HepG2 (cell line): ENCODE results near the gene CDC34. TPM values are rescaled to one million over a fixed set of nuclear protein-coding genes. Genes with fewer than 3 reads are reported as not detected.

Experiments
- BATF2 ChIP-seq: sonication (generic); formaldehyde crosslinking; IDR thresholded peaks from 2 replicates; pipeline ENCODE4 v1.8.0; 2022; ENCODE audit warnings: mild to moderate bottlenecking, missing genetic modification reagents, moderate library complexity
- CEBPZ ChIP-seq: IDR thresholded peaks from 2 replicates; pipeline ENCODE4 v1.6.1; 2012; ENCODE audit warnings: low read length, improper control_type of control experiment
- HMGA1 ChIP-seq: sonication (generic); formaldehyde crosslinking; conservative IDR thresholded peaks from 2 replicates; pipeline ENCODE4 v1.4.0; 2020; ENCODE audit warnings: missing genetic modification reagents
- IKZF5 ChIP-seq: IDR thresholded peaks from 2 replicates; pipeline ENCODE4 v1.6.1; 2018; ENCODE audit warnings: missing genetic modification reagents, mild to moderate bottlenecking, missing compliant biosample characterization
- IRF9 ChIP-seq: sonication (generic); formaldehyde crosslinking; IDR thresholded peaks from 2 replicates; pipeline ENCODE4 v1.8.0; 2022; ENCODE audit warnings: missing genetic modification reagents, mild to moderate bottlenecking, borderline replicate concordance
- JARID2 ChIP-seq: sonication (generic); formaldehyde crosslinking; IDR thresholded peaks from 2 replicates; pipeline ENCODE4 v1.8.1; 2023; ENCODE audit warnings: missing genetic modification reagents, inconsistent platforms; ENCODE audit not compliant: insufficient replicate concordance
- NFE2 ChIP-seq: sonication (generic); formaldehyde crosslinking; IDR thresholded peaks from 2 replicates; pipeline ENCODE4 v1.4.0; 2020; ENCODE audit warnings: missing genetic modification reagents
- NRL ChIP-seq: sonication (generic); formaldehyde crosslinking; IDR thresholded peaks from 2 replicates; pipeline ENCODE4 v1.5.0; 2020; ENCODE audit warnings: missing genetic modification reagents, mild to moderate bottlenecking, moderate library complexity, borderline replicate concordance
- PRPF4 ChIP-seq: fragments of 200-400 bp; formaldehyde crosslinking; IDR thresholded peaks from 2 replicates; pipeline ENCODE4 v1.6.1; 2016; ENCODE audit warnings: low read length, low read depth; ENCODE audit not compliant: poor library complexity, severe bottlenecking
- SSRP1 ChIP-seq: IDR thresholded peaks from 2 replicates; pipeline ENCODE4 v1.6.1; 2016; ENCODE audit warnings: control low read depth
- ZFP62 ChIP-seq: sonication (generic); formaldehyde crosslinking; IDR thresholded peaks from 2 replicates; pipeline ENCODE4 v1.4.0; 2020; ENCODE audit warnings: missing genetic modification reagents
- ZNF251 ChIP-seq: sonication (generic); formaldehyde crosslinking; IDR thresholded peaks from 2 replicates; pipeline ENCODE4 v1.9.0; 2021; ENCODE audit warnings: mild to moderate bottlenecking, missing genetic modification reagents
- ZNF282 ChIP-seq: fragments of 450-650 bp; IDR thresholded peaks from 2 replicates; pipeline ENCODE4 v1.6.1; 2018; ENCODE audit not compliant: partially characterized antibody
- ZNF512 ChIP-seq: sonication (generic); formaldehyde crosslinking; IDR thresholded peaks from 2 replicates; pipeline ENCODE4 v1.4.0; 2020; ENCODE audit warnings: mild to moderate bottlenecking, missing genetic modification reagents
- polyA plus RNA-seq, 8 experiments: library from polyadenylated mRNA; depleted of rRNA in 3 of 8; stranded (reverse) in 7 of 8; unstranded in 1 of 8; fragments of >200 nt; fragmentation: Illumina TruSeq in 4 of 8; extraction: Trizol in 4 of 8; gene quantifications; 2 replicates each; pipeline versions ENCODE4 v1.2.1 to v1.2.3, GENCODE V29; 2011 to 2016; ENCODE audit warnings: low read depth in 4 of 8, missing spikeins in 1 of 8, mixed read lengths in 1 of 8; ENCODE audit not compliant: insufficient read depth in 1 of 8
- total RNA-seq, 5 experiments: library from RNA; depleted of rRNA; stranded (reverse); fragments of >200 nt; fragmentation: Illumina TruSeq; extraction: Trizol; gene quantifications; 2 replicates each; pipeline ENCODE4 v1.2.3, GENCODE V29; 2016; ENCODE audit warnings: low read depth in 1 of 5
- TF ChIP-seq, protein P1 (sequence below): sonication (generic); formaldehyde crosslinking; IDR thresholded peaks from 2 replicates; pipeline ENCODE4 v1.9.0; 2022; ENCODE audit warnings: low read depth, missing genetic modification reagents
- TF ChIP-seq, protein P2 (sequence below): sonication (generic); formaldehyde crosslinking; IDR thresholded peaks from 2 replicates; pipeline ENCODE4 v1.4.0; 2020; ENCODE audit warnings: missing genetic modification reagents, low read depth, mild to moderate bottlenecking, borderline replicate concordance

Gene CDC34
- total and polyA plus RNA-seq, 2 of the 13 experiments (the other 11 are each of a cell fraction or from before 2014, with no cell fraction given): 138 to 150 TPM

DNA sequence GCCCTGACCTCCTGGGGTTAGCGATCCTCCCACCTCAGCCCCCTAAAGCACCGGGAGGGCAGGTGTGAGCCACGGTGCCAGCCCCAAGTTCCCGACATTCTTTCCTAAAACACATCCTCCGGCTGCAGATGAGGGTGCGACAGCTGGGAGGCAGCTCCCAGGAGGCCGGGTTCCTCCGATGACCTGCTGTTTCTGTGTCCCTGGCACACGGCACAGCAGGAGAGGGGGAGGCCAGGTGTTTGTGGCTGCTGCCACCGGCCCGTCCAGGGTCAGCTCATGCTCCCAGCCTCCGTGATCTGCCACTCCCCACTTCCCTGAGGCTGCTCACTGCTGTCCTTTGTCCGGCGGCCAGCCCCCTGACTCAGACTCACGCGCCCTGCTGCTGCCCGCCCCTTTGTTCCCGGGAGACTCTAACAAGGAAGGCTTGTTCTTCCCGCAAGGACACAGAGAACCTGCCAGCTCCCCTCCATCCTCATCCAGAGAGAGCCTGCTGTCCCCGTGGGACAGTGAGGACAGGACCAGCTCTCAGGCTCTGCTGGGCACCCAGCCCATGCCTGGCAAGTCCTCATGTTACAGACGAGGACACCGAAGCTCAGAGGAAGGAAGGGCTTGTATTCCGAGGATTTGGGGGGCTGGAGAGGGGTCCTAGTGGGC is 45.9 kb upstream of the CDC34 start (continued):
- TF ChIP-seq, protein P1, sequence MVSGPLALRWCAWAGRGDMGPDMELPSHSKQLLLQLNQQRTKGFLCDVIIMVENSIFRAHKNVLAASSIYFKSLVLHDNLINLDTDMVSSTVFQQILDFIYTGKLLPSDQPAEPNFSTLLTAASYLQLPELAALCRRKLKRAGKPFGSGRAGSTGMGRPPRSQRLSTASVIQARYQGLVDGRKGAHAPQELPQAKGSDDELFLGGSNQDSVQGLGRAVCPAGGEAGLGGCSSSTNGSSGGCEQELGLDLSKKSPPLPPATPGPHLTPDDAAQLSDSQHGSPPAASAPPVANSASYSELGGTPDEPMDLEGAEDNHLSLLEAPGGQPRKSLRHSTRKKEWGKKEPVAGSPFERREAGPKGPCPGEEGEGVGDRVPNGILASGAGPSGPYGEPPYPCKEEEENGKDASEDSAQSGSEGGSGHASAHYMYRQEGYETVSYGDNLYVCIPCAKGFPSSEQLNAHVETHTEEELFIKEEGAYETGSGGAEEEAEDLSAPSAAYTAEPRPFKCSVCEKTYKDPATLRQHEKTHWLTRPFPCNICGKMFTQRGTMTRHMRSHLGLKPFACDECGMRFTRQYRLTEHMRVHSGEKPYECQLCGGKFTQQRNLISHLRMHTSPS (CRISPR knock-in tag): no peak
- TF ChIP-seq IKZF5 (CRISPR knock-in tag) (no peak), ZNF251 (CRISPR knock-in tag) (no peak), ZNF512 (CRISPR knock-in tag) (no peak), CEBPZ (no peak), ZNF282 (no peak), SSRP1 (CRISPR knock-in tag) (no peak), NRL (CRISPR knock-in tag) (peak; percentile 44), JARID2 (CRISPR knock-in tag) (no peak), IRF9 (CRISPR knock-in tag) (no peak), NFE2 (no peak), ZFP62 (CRISPR knock-in tag) (no peak), BATF2 (CRISPR knock-in tag) (no peak), PRPF4 (no peak), HMGA1 (CRISPR knock-in tag) (no peak)
- TF ChIP-seq, protein P2, sequence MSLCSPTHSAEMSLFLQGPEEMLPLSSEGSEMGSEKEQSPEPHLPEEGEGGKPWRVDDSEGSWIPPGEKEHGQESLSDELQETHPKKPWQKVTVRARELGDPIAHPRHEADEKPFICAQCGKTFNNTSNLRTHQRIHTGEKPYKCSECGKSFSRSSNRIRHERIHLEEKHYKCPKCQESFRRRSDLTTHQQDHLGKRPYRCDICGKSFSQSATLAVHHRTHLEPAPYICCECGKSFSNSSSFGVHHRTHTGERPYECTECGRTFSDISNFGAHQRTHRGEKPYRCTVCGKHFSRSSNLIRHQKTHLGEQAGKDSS: peak; percentile 13; the same call in 1 of the 2 replicates
